SK-N-SH treated with all-trans-retinoic acid at 6 μM for 48 hours (cell line): ENCODE data around the gene GFRA1.

Experiments
- ATAC-seq: fragments of 200-7000 bp; cut with Tn5 transposase; 3 replicates; pipeline ENCODE4 v1.9.1; 2020; ENCODE audit warnings: mild to moderate bottlenecking, moderate library complexity
- BACH2 ChIP-seq: fragments of 250-450 bp; sonication (Bioruptor Pico); IDR thresholded peaks from 2 replicates; pipeline ENCODE4 v1.9.0; 2021; ENCODE audit warnings: mild to moderate bottlenecking, borderline replicate concordance
- CSDC2 ChIP-seq: fragments of 250-450 bp; sonication (Bioruptor Pico); IDR thresholded peaks from 2 replicates; pipeline ENCODE4 v1.5.0; 2020; ENCODE audit warnings: mild to moderate bottlenecking, moderate library complexity
- ESRRG ChIP-seq: fragments of 250-450 bp; sonication (Bioruptor Pico); IDR thresholded peaks from 2 replicates; pipeline ENCODE4 v1.6.1; 2021; ENCODE audit warnings: mild to moderate bottlenecking
- GLIS3 ChIP-seq: fragments of 250-450 bp; sonication (Bioruptor Pico); IDR thresholded peaks from 2 replicates; pipeline ENCODE4 v1.5.0; 2020; ENCODE audit warnings: mild to moderate bottlenecking, moderate library complexity
- ISL1 ChIP-seq: fragments of 250-450 bp; sonication (Bioruptor Pico); IDR thresholded peaks from 2 replicates; pipeline ENCODE4 v2.1.2; 2022; ENCODE audit warnings: mild to moderate bottlenecking, moderate library complexity
- OSR1 ChIP-seq: fragments of 250-450 bp; sonication (Bioruptor Pico); IDR thresholded peaks from 2 replicates; pipeline ENCODE4 v1.8.0; 2022; ENCODE audit warnings: moderate library complexity, mild to moderate bottlenecking, inconsistent platforms
- RARB ChIP-seq: fragments of 250-450 bp; sonication (Bioruptor Pico); IDR thresholded peaks from 2 replicates; pipeline ENCODE4 v1.8.0; 2021; ENCODE audit warnings: mild to moderate bottlenecking, moderate library complexity
- SNAI2 ChIP-seq: fragments of 250-450 bp; sonication (Bioruptor Pico); IDR thresholded peaks from 2 replicates; pipeline ENCODE4 v1.5.0; 2020; ENCODE audit warnings: mild to moderate bottlenecking, moderate library complexity
- TCF4 ChIP-seq: fragments of 250-450 bp; sonication (Bioruptor Pico); IDR thresholded peaks from 2 replicates; pipeline ENCODE4 v1.8.0; 2021; ENCODE audit warnings: mild to moderate bottlenecking, moderate library complexity, borderline replicate concordance
- TOX ChIP-seq: fragments of 250-450 bp; sonication (Bioruptor Pico); IDR thresholded peaks from 2 replicates; pipeline ENCODE4 v1.8.0; 2021; ENCODE audit warnings: mild to moderate bottlenecking, moderate library complexity, borderline replicate concordance
- ZC3H10 ChIP-seq: fragments of 250-450 bp; sonication (Bioruptor Pico); IDR thresholded peaks from 2 replicates; pipeline ENCODE4 v1.5.1; 2021; ENCODE audit warnings: mild to moderate bottlenecking, moderate library complexity
- ZFP30 ChIP-seq: fragments of 450-650 bp; formaldehyde crosslinking; IDR thresholded peaks from 2 replicates; pipeline ENCODE4 v1.5.0; 2022; ENCODE audit warnings: mild to moderate bottlenecking, moderate library complexity
- ZNF565 ChIP-seq: fragments of 450-650 bp; formaldehyde crosslinking; conservative IDR thresholded peaks from 2 replicates; pipeline ENCODE4 v1.5.0; 2020; ENCODE audit warnings: low read depth, mild to moderate bottlenecking, moderate library complexity
- ZNF70 ChIP-seq: fragments of 450-650 bp; formaldehyde crosslinking; IDR thresholded peaks from 2 replicates; pipeline ENCODE4 v1.5.0; 2020; ENCODE audit warnings: mild to moderate bottlenecking, moderate library complexity
- TF ChIP-seq, protein P1 (sequence below): fragments of 250-450 bp; sonication (Bioruptor Pico); IDR thresholded peaks from 2 replicates; pipeline ENCODE4 v1.5.0; 2020; ENCODE audit warnings: mild to moderate bottlenecking, moderate library complexity
- TF ChIP-seq, protein P2 (sequence below): fragments of 250-450 bp; sonication (Bioruptor Pico); IDR thresholded peaks from 2 replicates; pipeline ENCODE4 v1.8.0; 2021; ENCODE audit warnings: low read depth, mild to moderate bottlenecking, moderate library complexity, borderline replicate concordance
- TF ChIP-seq, protein P3 (sequence below): fragments of 250-450 bp; sonication (Bioruptor Pico); IDR thresholded peaks from 2 replicates; pipeline ENCODE4 v1.5.1; 2021; ENCODE audit warnings: mild to moderate bottlenecking, moderate library complexity
- TF ChIP-seq, protein P4 (sequence below): fragments of 250-450 bp; sonication (Bioruptor Pico); IDR thresholded peaks from 2 replicates; pipeline ENCODE4 v1.8.0; 2020; ENCODE audit warnings: mild to moderate bottlenecking, moderate library complexity, borderline replicate concordance

Gene GFRA1

DNA sequence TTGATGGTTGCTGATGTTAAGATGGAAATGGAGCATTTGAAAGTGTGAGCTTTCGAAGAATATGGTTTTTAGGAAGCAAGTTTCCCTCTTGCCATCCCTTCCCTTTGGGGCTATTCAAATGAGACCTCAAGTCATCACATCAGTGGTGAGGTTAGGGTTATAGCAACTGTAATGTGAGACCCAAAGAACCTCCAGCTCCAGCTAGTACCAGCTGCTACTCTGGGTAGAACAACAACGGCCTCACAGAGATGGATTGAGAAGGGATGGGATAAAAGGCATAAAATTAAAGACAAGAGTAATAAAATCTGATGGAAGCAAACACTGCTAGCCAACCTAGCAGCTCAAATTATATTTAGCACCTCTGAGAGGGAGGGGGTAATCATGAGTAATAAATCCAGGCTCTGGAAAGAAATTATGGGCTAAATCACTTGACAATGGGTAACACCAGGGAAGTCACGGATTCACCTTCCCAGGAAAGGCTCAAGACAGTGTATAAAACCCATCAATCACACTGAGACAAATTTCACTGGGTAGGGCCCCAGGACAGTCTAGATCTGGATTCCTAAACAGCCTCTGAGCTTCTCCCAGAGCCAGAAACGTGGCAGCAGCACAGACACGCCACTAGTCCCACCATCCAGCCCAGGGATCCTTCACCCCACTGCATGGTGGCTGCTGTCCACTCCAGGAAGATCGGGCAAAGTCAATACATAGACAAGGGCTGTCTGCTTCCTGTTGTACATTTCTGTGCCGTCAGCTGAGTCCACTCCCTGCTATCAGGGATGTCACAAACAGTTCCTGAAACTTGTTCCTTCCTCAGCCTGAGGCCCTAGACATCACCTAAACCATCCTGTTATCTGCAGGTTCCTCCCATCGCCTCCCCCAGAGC lies 151.1 kb downstream of the GFRA1 start:
- no peak for ATAC-seq
- TF ChIP-seq ISL1 (CRISPR knock-in tag) (no peak), TCF4 (CRISPR knock-in tag) (no peak), ZC3H10 (CRISPR knock-in tag) (no peak), SNAI2 (CRISPR knock-in tag) (no peak), CSDC2 (CRISPR knock-in tag) (no peak), ZNF70 (CRISPR knock-in tag) (no peak)
- TF ChIP-seq, protein P1, sequence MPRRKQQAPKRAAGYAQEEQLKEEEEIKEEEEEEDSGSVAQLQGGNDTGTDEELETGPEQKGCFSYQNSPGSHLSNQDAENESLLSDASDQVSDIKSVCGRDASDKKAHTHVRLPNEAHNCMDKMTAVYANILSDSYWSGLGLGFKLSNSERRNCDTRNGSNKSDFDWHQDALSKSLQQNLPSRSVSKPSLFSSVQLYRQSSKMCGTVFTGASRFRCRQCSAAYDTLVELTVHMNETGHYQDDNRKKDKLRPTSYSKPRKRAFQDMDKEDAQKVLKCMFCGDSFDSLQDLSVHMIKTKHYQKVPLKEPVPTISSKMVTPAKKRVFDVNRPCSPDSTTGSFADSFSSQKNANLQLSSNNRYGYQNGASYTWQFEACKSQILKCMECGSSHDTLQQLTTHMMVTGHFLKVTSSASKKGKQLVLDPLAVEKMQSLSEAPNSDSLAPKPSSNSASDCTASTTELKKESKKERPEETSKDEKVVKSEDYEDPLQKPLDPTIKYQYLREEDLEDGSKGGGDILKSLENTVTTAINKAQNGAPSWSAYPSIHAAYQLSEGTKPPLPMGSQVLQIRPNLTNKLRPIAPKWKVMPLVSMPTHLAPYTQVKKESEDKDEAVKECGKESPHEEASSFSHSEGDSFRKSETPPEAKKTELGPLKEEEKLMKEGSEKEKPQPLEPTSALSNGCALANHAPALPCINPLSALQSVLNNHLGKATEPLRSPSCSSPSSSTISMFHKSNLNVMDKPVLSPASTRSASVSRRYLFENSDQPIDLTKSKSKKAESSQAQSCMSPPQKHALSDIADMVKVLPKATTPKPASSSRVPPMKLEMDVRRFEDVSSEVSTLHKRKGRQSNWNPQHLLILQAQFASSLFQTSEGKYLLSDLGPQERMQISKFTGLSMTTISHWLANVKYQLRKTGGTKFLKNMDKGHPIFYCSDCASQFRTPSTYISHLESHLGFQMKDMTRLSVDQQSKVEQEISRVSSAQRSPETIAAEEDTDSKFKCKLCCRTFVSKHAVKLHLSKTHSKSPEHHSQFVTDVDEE (CRISPR knock-in tag) = no peak
- TF ChIP-seq, protein P2, sequence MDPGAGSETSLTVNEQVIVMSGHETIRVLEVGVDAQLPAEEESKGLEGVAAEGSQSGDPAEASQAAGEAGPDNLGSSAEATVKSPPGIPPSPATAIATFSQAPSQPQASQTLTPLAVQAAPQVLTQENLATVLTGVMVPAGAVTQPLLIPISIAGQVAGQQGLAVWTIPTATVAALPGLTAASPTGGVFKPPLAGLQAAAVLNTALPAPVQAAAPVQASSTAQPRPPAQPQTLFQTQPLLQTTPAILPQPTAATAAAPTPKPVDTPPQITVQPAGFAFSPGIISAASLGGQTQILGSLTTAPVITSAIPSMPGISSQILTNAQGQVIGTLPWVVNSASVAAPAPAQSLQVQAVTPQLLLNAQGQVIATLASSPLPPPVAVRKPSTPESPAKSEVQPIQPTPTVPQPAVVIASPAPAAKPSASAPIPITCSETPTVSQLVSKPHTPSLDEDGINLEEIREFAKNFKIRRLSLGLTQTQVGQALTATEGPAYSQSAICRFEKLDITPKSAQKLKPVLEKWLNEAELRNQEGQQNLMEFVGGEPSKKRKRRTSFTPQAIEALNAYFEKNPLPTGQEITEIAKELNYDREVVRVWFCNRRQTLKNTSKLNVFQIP (CRISPR knock-in tag) = no peak

DNA sequence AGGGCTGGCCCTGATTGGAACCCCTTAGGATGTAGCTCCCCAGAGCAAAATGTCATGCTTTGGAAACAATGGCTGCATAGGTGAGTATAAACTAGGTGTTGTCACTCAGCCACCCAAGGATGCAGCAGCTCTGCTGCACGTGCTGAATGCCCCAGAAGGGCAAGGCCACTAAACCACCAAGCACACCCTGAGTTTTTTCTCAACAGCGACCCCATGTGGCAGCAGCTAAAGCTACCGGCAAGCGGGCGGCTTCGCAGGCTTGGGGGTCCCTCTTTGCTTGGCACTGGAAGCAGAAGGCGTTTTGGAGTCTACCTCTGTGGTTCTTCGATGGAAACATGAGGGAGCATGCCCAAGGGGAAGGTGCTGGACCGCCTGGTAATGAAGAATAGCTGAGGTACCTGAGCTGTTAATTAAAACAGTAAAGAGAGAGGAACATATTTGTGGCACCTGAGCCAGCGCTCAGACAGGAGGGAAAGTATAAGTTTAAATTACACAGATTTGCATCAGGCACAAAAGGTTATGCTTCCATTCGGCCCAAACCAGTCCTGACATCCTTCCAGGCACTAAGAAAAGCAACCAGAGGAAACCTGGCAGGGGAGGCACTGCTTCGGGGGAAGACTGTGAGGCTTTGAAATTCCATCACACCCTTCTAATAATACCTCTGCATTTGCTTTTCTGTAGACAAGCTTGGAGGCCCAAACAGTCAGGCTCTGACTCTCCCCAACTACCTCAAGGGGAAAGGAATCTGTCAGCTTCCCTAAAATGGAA lies 152.1 kb downstream of the GFRA1 start:
- no peak for ATAC-seq
- no peak for TF ChIP-seq ZFP30
- no peak for TF ChIP-seq BACH2 (CRISPR knock-in tag)
- TF ChIP-seq ZC3H10 (CRISPR knock-in tag) = no peak
- no peak for TF ChIP-seq ESRRG (CRISPR knock-in tag)

DNA sequence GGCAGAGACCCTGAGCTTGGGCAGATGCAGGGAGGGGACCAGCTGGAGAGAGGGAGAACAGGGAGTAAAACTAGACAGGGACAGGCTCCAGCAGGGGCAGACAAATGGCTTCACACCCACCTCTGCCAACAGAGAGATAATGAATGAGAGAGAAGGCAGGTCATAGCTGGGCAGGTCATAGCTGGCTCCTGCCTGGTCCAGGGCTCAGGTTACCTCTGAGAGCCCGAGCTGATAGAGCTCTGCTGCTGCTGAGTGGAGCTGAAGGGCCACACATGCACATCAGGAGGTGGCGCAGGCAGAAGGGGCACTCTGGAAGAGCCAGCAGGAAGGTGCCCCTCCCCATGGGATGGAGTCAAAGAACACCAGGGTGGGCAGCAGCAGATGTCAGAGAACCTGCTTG lies 154.2 kb downstream of the GFRA1 start:
- TF ChIP-seq TOX (CRISPR knock-in tag) (no peak), ZFP30 (no peak), RARB (no peak), TCF4 (CRISPR knock-in tag) (no peak), BACH2 (CRISPR knock-in tag) (no peak), ZC3H10 (CRISPR knock-in tag) (no peak), OSR1 (no peak), ZNF565 (CRISPR knock-in tag) (no peak), GLIS3 (no peak)
- TF ChIP-seq, protein P1 (CRISPR knock-in tag) = no peak
- TF ChIP-seq, protein P3, sequence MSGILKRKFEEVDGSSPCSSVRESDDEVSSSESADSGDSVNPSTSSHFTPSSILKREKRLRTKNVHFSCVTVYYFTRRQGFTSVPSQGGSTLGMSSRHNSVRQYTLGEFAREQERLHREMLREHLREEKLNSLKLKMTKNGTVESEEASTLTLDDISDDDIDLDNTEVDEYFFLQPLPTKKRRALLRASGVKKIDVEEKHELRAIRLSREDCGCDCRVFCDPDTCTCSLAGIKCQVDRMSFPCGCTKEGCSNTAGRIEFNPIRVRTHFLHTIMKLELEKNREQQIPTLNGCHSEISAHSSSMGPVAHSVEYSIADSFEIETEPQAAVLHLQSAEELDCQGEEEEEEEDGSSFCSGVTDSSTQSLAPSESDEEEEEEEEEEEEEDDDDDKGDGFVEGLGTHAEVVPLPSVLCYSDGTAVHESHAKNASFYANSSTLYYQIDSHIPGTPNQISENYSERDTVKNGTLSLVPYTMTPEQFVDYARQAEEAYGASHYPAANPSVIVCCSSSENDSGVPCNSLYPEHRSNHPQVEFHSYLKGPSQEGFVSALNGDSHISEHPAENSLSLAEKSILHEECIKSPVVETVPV = no peak
- TF ChIP-seq, protein P4, sequence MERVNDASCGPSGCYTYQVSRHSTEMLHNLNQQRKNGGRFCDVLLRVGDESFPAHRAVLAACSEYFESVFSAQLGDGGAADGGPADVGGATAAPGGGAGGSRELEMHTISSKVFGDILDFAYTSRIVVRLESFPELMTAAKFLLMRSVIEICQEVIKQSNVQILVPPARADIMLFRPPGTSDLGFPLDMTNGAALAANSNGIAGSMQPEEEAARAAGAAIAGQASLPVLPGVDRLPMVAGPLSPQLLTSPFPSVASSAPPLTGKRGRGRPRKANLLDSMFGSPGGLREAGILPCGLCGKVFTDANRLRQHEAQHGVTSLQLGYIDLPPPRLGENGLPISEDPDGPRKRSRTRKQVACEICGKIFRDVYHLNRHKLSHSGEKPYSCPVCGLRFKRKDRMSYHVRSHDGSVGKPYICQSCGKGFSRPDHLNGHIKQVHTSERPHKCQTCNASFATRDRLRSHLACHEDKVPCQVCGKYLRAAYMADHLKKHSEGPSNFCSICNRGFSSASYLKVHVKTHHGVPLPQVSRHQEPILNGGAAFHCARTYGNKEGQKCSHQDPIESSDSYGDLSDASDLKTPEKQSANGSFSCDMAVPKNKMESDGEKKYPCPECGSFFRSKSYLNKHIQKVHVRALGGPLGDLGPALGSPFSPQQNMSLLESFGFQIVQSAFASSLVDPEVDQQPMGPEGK (CRISPR knock-in tag) = no peak
- no peak for ATAC-seq
